ENCODE results near the gene DCTN4. TPM values are rescaled to one million over a fixed set of nuclear protein-coding genes. Genes with fewer than 3 reads are reported as not detected.

DCTN4 gene
- total and polyA plus RNA-seq, 2 of the 4 experiments (the other 2 are of a cell fraction): 28.1 to 50.2 TPM

DNA sequence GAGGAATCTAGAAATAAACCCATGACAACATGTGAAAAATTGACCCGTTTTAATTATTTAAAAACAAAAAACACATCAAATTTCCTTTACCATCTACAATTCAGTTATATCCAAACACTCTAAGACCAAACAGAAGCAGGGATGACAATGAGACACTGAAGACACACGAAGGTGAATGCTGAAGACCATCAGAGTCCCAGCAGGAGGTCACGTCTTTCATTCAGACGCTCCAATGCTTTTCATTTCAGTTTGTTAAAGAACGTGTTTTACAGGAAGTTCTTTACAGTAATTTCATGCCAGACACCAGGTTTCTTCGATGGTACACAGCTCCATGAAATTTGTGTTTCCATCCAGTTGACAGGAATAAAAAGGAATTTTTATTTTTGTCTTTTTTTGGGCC lies 68.1 kb downstream of the DCTN4 start:
- Histone ChIP-seq H4K8ac (ENCODE audit: low read depth in 2 of 2, low read length in 2 of 2) (no peak overlapping the region), H3K9ac (ENCODE audit: low read depth, low read length) (no peak overlapping the region), H3K56ac (ENCODE audit: extremely low read depth, insufficient read depth, low read length) (no peak overlapping the region), H2BK120ac (ENCODE audit: low read depth, low read length) (no peak overlapping the region), H3K79me1 (ENCODE audit: low read depth in 1 of 2, low read length in 2 of 2) (peaks cover 0 to 3% of the 10 kb centered on the region in 2 experiments; a peak in 1 of 4 replicates), H3K14ac (replicated peaks; ENCODE audit: low read depth, low read length) (no peak overlapping the region), H2BK5ac (ENCODE audit: low read depth, low read length, poor library complexity, severe bottlenecking) (no peak overlapping the region), H3K36me3 (ENCODE audit: control insufficient read depth, insufficient read depth, low read length) (peaks cover 39% of the 10 kb centered on the region), H3K9me3 (ENCODE audit: control insufficient read depth, insufficient read depth, low read length) (no peaks in the 10 kb centered on the region), H3K27ac (ENCODE audit: insufficient read depth, low read length) (no peak overlapping the region), H4K20me1 (ENCODE audit: insufficient read depth, low read length) (no peaks in the 10 kb centered on the region), H3K27me3 (ENCODE audit: control insufficient read depth, insufficient read depth, low read length) (no peaks in the 10 kb centered on the region), H3K4me3 (ENCODE audit: insufficient read depth, low read depth, low read length) (no peak overlapping the region), H3K4me2 (ENCODE audit: low read depth, low read length) (no peak overlapping the region), H3K4ac (ENCODE audit: low read depth, low read length) (no peak overlapping the region), H2AFZ (replicated peaks; ENCODE audit: low read length, poor library complexity) (no peak overlapping the region), H4K91ac (ENCODE audit: insufficient read depth, low read depth, low read length) (no peak overlapping the region), H4K5ac (ENCODE audit: low read depth, low read length) (no peak overlapping the region), H2AK9ac (replicated peaks; ENCODE audit: low read depth, low read length, poor library complexity) (no peak overlapping the region), H3K18ac (ENCODE audit: low read depth, low read length) (no peak overlapping the region), H3K9me1 (ENCODE audit: insufficient read depth, low read length) (no peaks in the 10 kb centered on the region), H3K4me1 (ENCODE audit: control insufficient read depth, insufficient read depth, low read length) (no peaks in the 10 kb centered on the region), H2BK20ac (ENCODE audit: low read depth, low read length) (no peak overlapping the region), H3K23ac (ENCODE audit: low read depth, low read length) (no peak overlapping the region), H2BK15ac (ENCODE audit: low read depth, low read length) (no peak overlapping the region), H2AK5ac (ENCODE audit: low read depth, low read length) (no peak overlapping the region)
- dilution Hi-C loops (cut with HindIII; ENCODE audit: low sequenced_read_pairs, unreplicated experiment) (no loop called here), intact Hi-C loops (cut with micrococcal nuclease) (no loop called here), in situ Hi-C loops (cut with MboI; ENCODE audit: low sequenced_read_pairs) (no loop called here)
- 87% methylated on average over 3 of the region's 6 CpGs; no CpG with 5 or more reads in 1 of the 2 experiments for WGBS, 2 experiments (ENCODE audit: extremely low coverage in 2 of 2, insufficient read length in 1 of 2)
- ChIA-PET POLR2A (ENCODE audit: unreplicated experiment) (no interaction called here), CTCF (no interaction called here)
- no TSS peak for BruUV-seq (replicated peaks)
- ATAC-seq (ENCODE audit: low read depth): no peak
- TF ChIP-seq NFE2L2 (IDR thresholded peaks at IDR 0.05; ENCODE audit: low read depth, low read length) (no peak), RAD21 (IDR thresholded peaks at IDR 0.05; ENCODE audit: low read length) (no peak), MXI1 (IDR thresholded peaks at IDR 0.05; ENCODE audit: borderline replicate concordance, low read depth, low read length) (no peak), SMC3 (IDR thresholded peaks at IDR 0.05; ENCODE audit: low read depth, low read length) (no peak)
- TF ChIP-seq, protein P1, sequence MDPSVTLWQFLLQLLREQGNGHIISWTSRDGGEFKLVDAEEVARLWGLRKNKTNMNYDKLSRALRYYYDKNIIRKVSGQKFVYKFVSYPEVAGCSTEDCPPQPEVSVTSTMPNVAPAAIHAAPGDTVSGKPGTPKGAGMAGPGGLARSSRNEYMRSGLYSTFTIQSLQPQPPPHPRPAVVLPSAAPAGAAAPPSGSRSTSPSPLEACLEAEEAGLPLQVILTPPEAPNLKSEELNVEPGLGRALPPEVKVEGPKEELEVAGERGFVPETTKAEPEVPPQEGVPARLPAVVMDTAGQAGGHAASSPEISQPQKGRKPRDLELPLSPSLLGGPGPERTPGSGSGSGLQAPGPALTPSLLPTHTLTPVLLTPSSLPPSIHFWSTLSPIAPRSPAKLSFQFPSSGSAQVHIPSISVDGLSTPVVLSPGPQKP (IDR thresholded peaks at IDR 0.05; ENCODE audit: borderline replicate concordance, low read depth, low read length): no peak
- DNase-seq: no peak

All from IMR-90 (cell line).